ENCODE data around the gene FAM107B.

GRCh38 chr10:14787938-14788337 lies 13.2 kb upstream of the FAM107B start:
- TF ChIP-seq SP1 (IDR thresholded peaks at IDR 0.05) (no peak), RAD21 (IDR thresholded peaks at IDR 0.05) (no peak), CTCF (IDR thresholded peaks at IDR 0.05; ENCODE audit: low read depth, low read length, missing input control) (no peak), FOXA1 (IDR thresholded peaks at IDR 0.05) (no peak), JUND (IDR thresholded peaks at IDR 0.05) (no peak), ZBTB33 (IDR thresholded peaks at IDR 0.05) (no peak), TAF1 (conservative IDR thresholded peaks at IDR 0.05) (no peak), YY1 (IDR thresholded peaks at IDR 0.05) (no peak)
